SU-DHL-6 (cell line): Measurements from ENCODE around the gene BCLAF3.

Experiments used
- H2AFZ ChIP-seq: fragments of 200-600 bp; sonication (generic); 2 replicates; pipeline ENCODE4 v1.6.1; 2014; ENCODE audit warnings: low read depth, mild to moderate bottlenecking, moderate library complexity, mixed read lengths, antibody characterized with exemption, low read length; ENCODE audit not compliant: severe bottlenecking
- H3F3A ChIP-seq: fragments of 200-600 bp; shearing (Covaris generic); 2 replicates; pipeline ENCODE4 v1.6.0; 2016; ENCODE audit warnings: antibody characterized with exemption, mild to moderate bottlenecking; ENCODE audit not compliant: insufficient read depth
- H3K27ac ChIP-seq: fragments of 200-600 bp; sonication (generic); 2 replicates; pipeline ENCODE4 v1.5.1; 2016; ENCODE audit warnings: low read depth, mild to moderate bottlenecking, low read length, moderate library complexity, mixed read lengths
- H3K27me3 ChIP-seq: fragments of 200-600 bp; sonication (generic), shearing (Covaris generic); 2 replicates; pipeline ENCODE4 v1.6.0; 2014; ENCODE audit warnings: mild to moderate bottlenecking, low read length
- H3K36me3 ChIP-seq: fragments of 200-600 bp; sonication (generic); 2 replicates; pipeline ENCODE4 v1.6.1; 2014; ENCODE audit warnings: mild to moderate bottlenecking, low read length, mixed read lengths
- H3K4me2 ChIP-seq: fragments of 300-600, 200-600 bp; shearing (Covaris generic), sonication (generic); 2 replicates; pipeline ENCODE4 v1.6.0; 2014; ENCODE audit warnings: low read length, low read depth, mild to moderate bottlenecking; ENCODE audit not compliant: poor library complexity, severe bottlenecking
- H3K4me3 ChIP-seq: fragments of 200-600 bp; sonication (generic); 2 replicates; pipeline ENCODE4 v1.5.1; 2014; ENCODE audit warnings: antibody characterized with exemption, low read length, mild to moderate bottlenecking, mixed read lengths; ENCODE audit not compliant: insufficient read depth, poor library complexity, severe bottlenecking
- H3K79me2 ChIP-seq: fragments of 200-600 bp; sonication (generic); 2 replicates; pipeline ENCODE4 v1.6.1; 2014; ENCODE audit warnings: mild to moderate bottlenecking, low read length, moderate library complexity; ENCODE audit not compliant: insufficient read depth
- H3K9ac ChIP-seq: fragments of 200-600 bp; sonication (generic); 2 replicates; pipeline ENCODE4 v1.7.0; 2014; ENCODE audit warnings: mild to moderate bottlenecking, low read length
- H3K9me2 ChIP-seq: fragments of 200-600 bp; sonication (generic); replicated peaks from 2 replicates; pipeline ENCODE4 v1.6.1; 2014; ENCODE audit warnings: low read length; ENCODE audit not compliant: insufficient read depth
- H3K9me3 ChIP-seq: fragments of 200-600 bp; sonication (generic); 2 replicates; pipeline ENCODE4 v1.6.1; 2014; ENCODE audit warnings: low read length, mixed read lengths; ENCODE audit not compliant: insufficient read depth
- H4K20me1 ChIP-seq: fragments of 200-600 bp; sonication (generic); 2 replicates; pipeline ENCODE4 v1.6.1; 2014; ENCODE audit warnings: low read depth, mild to moderate bottlenecking, antibody characterized with exemption, low read length, moderate library complexity, mixed read lengths
- EZH2phosphoT487 ChIP-seq: fragments of 200-600 bp; sonication (generic), shearing (Covaris generic); conservative IDR thresholded peaks from 2 replicates; pipeline ENCODE4 v1.6.1; 2018; ENCODE audit warnings: mild to moderate bottlenecking, antibody characterized with exemption, low read length, moderate library complexity, mixed read lengths
- TF ChIP-seq, protein P1 (sequence below): fragments of 200-600 bp; sonication (generic); IDR thresholded peaks from one replicate; pipeline ENCODE4 v1.5.1; 2017; ENCODE audit warnings: antibody characterized with exemption, mild to moderate bottlenecking, low read length, moderate library complexity; ENCODE audit not compliant: insufficient read depth, poor library complexity, severe bottlenecking

The BCLAF3 gene

DNA sequence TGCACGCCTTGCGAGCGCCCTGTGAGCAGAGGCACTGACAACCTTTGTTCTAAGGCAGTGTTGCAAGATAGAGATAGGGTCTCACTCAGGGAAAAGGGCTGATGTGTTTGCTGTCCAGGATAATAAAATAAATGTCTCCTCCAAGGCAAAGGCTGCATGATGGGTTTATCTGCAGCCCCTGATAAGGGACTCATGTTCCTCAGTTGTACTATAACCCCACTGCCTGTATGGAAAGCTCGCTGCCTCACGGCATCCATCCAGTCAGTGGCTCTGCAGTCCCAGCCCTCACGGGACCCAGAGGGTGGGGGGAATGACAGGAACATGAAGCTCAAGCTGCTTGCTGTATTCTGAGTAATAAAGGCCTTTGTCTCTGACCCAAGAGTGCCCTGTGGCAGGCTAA is 22.6 kb downstream of the BCLAF3 start:
- no peaks in the 10 kb centered on the region for H3K9me3 ChIP-seq
- no peaks in the 10 kb centered on the region for H3K27me3 ChIP-seq
- no peak overlapping the region for H2AFZ ChIP-seq
- no peaks in the 10 kb centered on the region for H3K79me2 ChIP-seq
- no peaks in the 10 kb centered on the region for H3F3A ChIP-seq
- H4K20me1 ChIP-seq: no peaks in the 10 kb centered on the region
- TF ChIP-seq, protein P1, sequence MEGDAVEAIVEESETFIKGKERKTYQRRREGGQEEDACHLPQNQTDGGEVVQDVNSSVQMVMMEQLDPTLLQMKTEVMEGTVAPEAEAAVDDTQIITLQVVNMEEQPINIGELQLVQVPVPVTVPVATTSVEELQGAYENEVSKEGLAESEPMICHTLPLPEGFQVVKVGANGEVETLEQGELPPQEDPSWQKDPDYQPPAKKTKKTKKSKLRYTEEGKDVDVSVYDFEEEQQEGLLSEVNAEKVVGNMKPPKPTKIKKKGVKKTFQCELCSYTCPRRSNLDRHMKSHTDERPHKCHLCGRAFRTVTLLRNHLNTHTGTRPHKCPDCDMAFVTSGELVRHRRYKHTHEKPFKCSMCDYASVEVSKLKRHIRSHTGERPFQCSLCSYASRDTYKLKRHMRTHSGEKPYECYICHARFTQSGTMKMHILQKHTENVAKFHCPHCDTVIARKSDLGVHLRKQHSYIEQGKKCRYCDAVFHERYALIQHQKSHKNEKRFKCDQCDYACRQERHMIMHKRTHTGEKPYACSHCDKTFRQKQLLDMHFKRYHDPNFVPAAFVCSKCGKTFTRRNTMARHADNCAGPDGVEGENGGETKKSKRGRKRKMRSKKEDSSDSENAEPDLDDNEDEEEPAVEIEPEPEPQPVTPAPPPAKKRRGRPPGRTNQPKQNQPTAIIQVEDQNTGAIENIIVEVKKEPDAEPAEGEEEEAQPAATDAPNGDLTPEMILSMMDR: no peak
- TF ChIP-seq EZH2phosphoT487: no peak
- H3K4me3 ChIP-seq: no peak overlapping the region
- 0 out of 2 replicates have a peak, but pooled peaks cover 2% of the 10 kb centered on the region for H3K36me3 ChIP-seq
- no peaks in the 10 kb centered on the region for H3K9me2 ChIP-seq
- no peak overlapping the region for H3K27ac ChIP-seq
- no peak overlapping the region for H3K9ac ChIP-seq
- H3K4me2 ChIP-seq: no peak overlapping the region

DNA sequence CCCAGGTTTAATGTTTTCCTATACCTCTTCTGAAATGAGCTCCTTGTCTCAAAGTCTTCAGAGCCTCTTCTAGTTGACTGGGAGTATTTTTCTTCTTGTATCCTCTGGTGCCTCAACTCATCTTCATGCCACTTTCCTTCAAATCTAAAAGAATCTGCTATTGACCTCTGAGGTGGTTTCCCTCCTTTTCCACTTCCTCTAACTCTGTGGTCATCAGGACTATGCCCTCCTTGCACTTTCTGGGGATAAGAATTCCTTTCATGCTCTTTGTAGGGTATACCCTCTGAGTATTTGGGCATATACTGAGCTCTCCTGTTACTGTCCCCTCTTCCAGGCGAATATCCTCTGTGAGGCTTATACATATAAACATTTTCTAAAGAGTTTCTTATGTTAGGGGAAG is 24.8 kb downstream of the BCLAF3 start:
- no peaks in the 10 kb centered on the region for H3F3A ChIP-seq
- H4K20me1 ChIP-seq: no peaks in the 10 kb centered on the region
- TF ChIP-seq EZH2phosphoT487: no peak
- TF ChIP-seq, protein P1: no peak
- H3K9me3 ChIP-seq: no peaks in the 10 kb centered on the region
- H3K36me3 ChIP-seq: 0 out of 2 replicates have a peak, but pooled peaks cover 2% of the 10 kb centered on the region
- H2AFZ ChIP-seq: no peak overlapping the region
- H3K9ac ChIP-seq: no peak overlapping the region
- H3K27me3 ChIP-seq: no peaks in the 10 kb centered on the region
- H3K79me2 ChIP-seq: no peaks in the 10 kb centered on the region
- no peak overlapping the region for H3K4me3 ChIP-seq
- no peaks in the 10 kb centered on the region for H3K9me2 ChIP-seq
- H3K4me2 ChIP-seq: no peak overlapping the region
- H3K27ac ChIP-seq: no peak overlapping the region

DNA sequence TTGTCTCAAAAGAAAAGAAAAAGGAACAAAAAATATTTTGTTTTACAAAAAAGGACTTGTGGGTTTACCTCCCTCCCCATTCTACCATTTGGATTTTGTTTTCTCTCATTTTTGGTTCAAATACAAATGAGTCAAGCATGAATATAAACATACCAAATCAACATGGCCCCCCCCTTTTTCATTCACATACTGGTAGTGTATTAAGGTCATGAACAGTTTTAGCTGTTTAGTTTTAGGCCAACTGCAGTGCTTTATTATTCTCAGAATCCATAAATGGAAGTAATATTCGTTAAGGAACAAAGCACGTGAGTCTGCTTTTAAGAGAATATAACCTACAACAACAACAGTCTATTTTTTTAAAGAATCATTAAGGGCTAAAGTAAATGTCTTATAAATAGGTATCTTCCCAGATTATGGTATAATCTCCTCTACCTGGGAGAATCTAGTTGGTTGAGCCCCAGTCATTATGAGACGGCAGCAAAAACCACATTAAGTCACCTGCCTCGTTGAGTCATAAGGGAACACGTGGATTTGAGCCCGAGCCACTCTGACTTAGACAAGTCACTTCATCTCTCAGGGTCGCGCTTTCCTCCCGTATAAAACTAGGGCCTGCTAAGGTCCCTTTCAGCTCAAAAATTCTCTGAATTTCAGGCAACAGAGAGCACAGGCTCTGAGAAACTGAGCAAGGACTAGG is 26.7 kb downstream of the BCLAF3 start:
- H3K9ac ChIP-seq: no peak overlapping the region
- H4K20me1 ChIP-seq: no peaks in the 10 kb centered on the region
- no peaks in the 10 kb centered on the region for H3K9me3 ChIP-seq
- no peak overlapping the region for H3K4me3 ChIP-seq
- 0 out of 2 replicates have a peak, but pooled peaks cover 2% of the 10 kb centered on the region for H3K36me3 ChIP-seq
- H3K79me2 ChIP-seq: no peaks in the 10 kb centered on the region
- no peaks in the 10 kb centered on the region for H3K9me2 ChIP-seq
- H3K4me2 ChIP-seq: no peak overlapping the region
- no peaks in the 10 kb centered on the region for H3K27me3 ChIP-seq
- no peak overlapping the region for H2AFZ ChIP-seq
- no peak for TF ChIP-seq EZH2phosphoT487
- TF ChIP-seq, protein P1: no peak
- H3F3A ChIP-seq: no peaks in the 10 kb centered on the region
- H3K27ac ChIP-seq: no peak overlapping the region
